ENCODE measurements around the gene ECE2. TPM values are rescaled to one million over a fixed set of nuclear protein-coding genes. Genes with fewer than 3 reads are reported as not detected.

The ECE2 gene
- total and polyA plus RNA-seq, 4 donors, result not detected

- DNase-seq (ENCODE audit: low spot score), result no peak
- no peak overlapping the region for H3K27ac ChIP-seq (ENCODE audit: low read depth in 1 of 2, low read length in 2 of 2)
- peaks cover 9 to 19% (median 15%) of the 10 kb centered on the region in 4 donors for H3K4me1 ChIP-seq (ENCODE audit: control insufficient read depth in 4 of 4, insufficient read depth in 4 of 4, low read length in 3 of 4)
- no peak for TF ChIP-seq HNF4A (conservative IDR thresholded peaks at IDR 0.05)
- no peak for TF ChIP-seq EGR1 (IDR thresholded peaks at IDR 0.05; ENCODE audit: low read depth in 2 of 2)
- TF ChIP-seq RXRA (IDR thresholded peaks at IDR 0.05), result no peak
- TF ChIP-seq NR2F2 (IDR thresholded peaks at IDR 0.05), result no peak
- TF ChIP-seq FOXA2 (IDR thresholded peaks at IDR 0.05), result no peak
- TF ChIP-seq, protein P1, sequence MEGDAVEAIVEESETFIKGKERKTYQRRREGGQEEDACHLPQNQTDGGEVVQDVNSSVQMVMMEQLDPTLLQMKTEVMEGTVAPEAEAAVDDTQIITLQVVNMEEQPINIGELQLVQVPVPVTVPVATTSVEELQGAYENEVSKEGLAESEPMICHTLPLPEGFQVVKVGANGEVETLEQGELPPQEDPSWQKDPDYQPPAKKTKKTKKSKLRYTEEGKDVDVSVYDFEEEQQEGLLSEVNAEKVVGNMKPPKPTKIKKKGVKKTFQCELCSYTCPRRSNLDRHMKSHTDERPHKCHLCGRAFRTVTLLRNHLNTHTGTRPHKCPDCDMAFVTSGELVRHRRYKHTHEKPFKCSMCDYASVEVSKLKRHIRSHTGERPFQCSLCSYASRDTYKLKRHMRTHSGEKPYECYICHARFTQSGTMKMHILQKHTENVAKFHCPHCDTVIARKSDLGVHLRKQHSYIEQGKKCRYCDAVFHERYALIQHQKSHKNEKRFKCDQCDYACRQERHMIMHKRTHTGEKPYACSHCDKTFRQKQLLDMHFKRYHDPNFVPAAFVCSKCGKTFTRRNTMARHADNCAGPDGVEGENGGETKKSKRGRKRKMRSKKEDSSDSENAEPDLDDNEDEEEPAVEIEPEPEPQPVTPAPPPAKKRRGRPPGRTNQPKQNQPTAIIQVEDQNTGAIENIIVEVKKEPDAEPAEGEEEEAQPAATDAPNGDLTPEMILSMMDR (IDR thresholded peaks at IDR 0.05; ENCODE audit: low read depth, low read length, missing input control), result no peak
- TF ChIP-seq RAD21 (IDR thresholded peaks at IDR 0.05), result no peak
- TF ChIP-seq, protein P2, sequence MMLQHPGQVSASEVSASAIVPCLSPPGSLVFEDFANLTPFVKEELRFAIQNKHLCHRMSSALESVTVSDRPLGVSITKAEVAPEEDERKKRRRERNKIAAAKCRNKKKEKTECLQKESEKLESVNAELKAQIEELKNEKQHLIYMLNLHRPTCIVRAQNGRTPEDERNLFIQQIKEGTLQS (IDR thresholded peaks at IDR 0.05), result no peak
- no peak for TF ChIP-seq JUND (IDR thresholded peaks at IDR 0.05)
- no peak for TF ChIP-seq ZBTB33 (IDR thresholded peaks at IDR 0.05)
- TF ChIP-seq FOXA1 (IDR thresholded peaks at IDR 0.05), result no peak
- TF ChIP-seq TAF1 (conservative IDR thresholded peaks at IDR 0.05), result no peak
- TF ChIP-seq HNF4G (IDR thresholded peaks at IDR 0.05), result no peak
- no peak for TF ChIP-seq SP1 (IDR thresholded peaks at IDR 0.05)
- no peaks in the 10 kb centered on the region for H3K27me3 ChIP-seq (ENCODE audit: control insufficient read depth in 4 of 4, insufficient read depth in 4 of 4, low read length in 3 of 4)
- no peak overlapping the region for H3K9ac ChIP-seq (ENCODE audit: low read depth in 1 of 2, low read length in 2 of 2)
- H3K4me3 ChIP-seq (ENCODE audit: low read depth in 1 of 3, low read length in 3 of 3), result no peak overlapping the region
- 85% methylated on average over 7 of the region's 7 CpGs for WGBS
- H3K36me3 ChIP-seq (ENCODE audit: control insufficient read depth in 4 of 4, insufficient read depth in 3 of 4, low read depth in 1 of 4, low read length in 3 of 4), result peaks cover 2 to 22% (median 13%) of the 10 kb centered on the region in 4 donors
- no peaks in the 10 kb centered on the region for H3K9me3 ChIP-seq (ENCODE audit: control insufficient read depth in 4 of 4, low read length in 3 of 4)
Observed at GRCh38 chr3:184239708-184240107, 36.1 kb upstream of the ECE2 start.

DNA sequence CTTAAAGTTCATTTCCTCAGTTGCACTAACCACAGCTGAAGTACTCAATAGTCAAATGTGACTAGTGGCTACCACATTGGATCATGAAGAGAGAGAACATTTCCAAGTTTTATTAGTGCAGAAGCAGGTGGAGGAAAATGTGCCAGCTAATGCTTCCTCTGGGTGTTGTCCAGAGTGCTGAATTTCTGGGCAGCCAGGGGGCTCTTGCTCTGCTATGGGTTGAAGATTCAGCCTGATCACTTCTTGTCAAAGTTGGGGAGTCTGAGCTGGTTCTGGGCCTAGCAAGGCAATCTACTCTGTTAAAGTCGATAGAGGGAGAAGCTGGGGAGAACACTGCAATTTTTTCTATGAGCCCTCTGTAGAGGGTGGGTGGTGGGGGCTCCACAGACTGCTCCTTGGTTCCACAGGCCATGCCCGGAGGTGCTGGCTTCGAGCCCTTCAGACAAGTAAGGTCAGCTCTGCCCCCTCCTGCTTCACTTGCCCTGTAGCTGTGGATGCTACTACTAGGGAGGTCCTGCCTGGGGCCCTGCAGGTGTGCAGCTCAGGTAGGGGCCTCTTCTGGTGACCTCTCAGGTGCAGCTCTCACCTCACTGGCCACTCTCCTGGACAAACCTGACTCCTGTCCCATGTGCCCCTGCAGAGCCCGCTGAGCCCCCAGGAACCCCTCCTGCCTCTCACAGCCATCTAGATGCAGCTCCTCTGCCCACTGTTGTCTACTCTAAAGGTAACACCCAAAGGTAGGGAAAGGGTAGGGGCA lies 35.3 kb upstream of the ECE2 start:
- no peaks in the 10 kb centered on the region for H3K9me3 ChIP-seq (ENCODE audit: control insufficient read depth in 4 of 4, low read length in 3 of 4)
- no peak overlapping the region for H3K27ac ChIP-seq (ENCODE audit: low read depth in 1 of 2, low read length in 2 of 2)
- no peak overlapping the region for H3K4me3 ChIP-seq (ENCODE audit: low read depth in 1 of 3, low read length in 3 of 3)
- H3K4me1 ChIP-seq (ENCODE audit: control insufficient read depth in 4 of 4, insufficient read depth in 4 of 4, low read length in 3 of 4), result peaks cover 9 to 19% (median 15%) of the 10 kb centered on the region in 4 donors
- no peak overlapping the region for H3K9ac ChIP-seq (ENCODE audit: low read depth in 1 of 2, low read length in 2 of 2)
- H3K27me3 ChIP-seq (ENCODE audit: control insufficient read depth in 4 of 4, insufficient read depth in 4 of 4, low read length in 3 of 4), result no peaks in the 10 kb centered on the region
- WGBS, result 78% methylated on average over 4 of the region's 4 CpGs
- no peak for DNase-seq (ENCODE audit: low spot score)
- TF ChIP-seq REST (IDR thresholded peaks at IDR 0.05) (peak; percentile 98), RAD21 (IDR thresholded peaks at IDR 0.05) (no peak)
- peaks cover 5 to 30% (median 20%) of the 10 kb centered on the region in 4 donors for H3K36me3 ChIP-seq (ENCODE audit: control insufficient read depth in 4 of 4, insufficient read depth in 3 of 4, low read depth in 1 of 4, low read length in 3 of 4)
